ENCODE measurements around the gene HSPB1. TPM values are rescaled to one million over a fixed set of nuclear protein-coding genes. Genes with fewer than 3 reads are reported as not detected.
"Not testable (repeated sequence)": the region's sequence is repeated elsewhere in the genome, so short reads cannot be mapped to it uniquely, and the experiment has no call there.

HSPB1 gene
- total RNA-seq, 1 experiment from 2014 or later = 97.6 TPM

DNA sequence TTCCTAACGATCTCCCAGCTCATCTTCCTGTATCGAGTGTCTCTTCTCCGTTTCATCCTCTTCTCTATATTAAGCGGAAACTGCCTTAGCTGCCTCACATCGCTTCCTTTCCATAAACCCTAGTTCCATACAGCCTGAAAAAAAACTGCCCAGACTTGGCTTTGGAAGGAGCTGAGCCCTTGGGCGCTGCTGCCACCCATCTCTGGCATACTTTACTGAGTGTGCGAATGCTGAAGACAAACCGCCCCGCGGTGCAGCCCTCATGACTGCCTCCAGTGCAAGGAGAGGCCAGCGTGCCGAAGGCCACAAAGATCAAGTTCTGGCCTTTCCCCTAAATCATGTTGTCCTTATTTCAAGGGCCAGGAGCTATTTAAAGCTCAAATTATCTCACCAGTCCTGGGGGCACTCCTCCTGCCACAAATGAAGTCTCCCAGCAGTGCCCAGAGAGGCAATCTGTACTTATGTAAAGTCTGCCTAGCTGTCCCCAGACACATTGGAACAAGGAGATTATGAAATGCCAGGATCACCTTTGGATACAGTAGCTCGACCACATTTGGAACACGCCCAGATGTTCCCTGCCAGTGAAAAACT is 31.1 kb downstream of the HSPB1 start:
- peak; percentile 56 for DNase-seq (ENCODE audit: low spot score)

DNA sequence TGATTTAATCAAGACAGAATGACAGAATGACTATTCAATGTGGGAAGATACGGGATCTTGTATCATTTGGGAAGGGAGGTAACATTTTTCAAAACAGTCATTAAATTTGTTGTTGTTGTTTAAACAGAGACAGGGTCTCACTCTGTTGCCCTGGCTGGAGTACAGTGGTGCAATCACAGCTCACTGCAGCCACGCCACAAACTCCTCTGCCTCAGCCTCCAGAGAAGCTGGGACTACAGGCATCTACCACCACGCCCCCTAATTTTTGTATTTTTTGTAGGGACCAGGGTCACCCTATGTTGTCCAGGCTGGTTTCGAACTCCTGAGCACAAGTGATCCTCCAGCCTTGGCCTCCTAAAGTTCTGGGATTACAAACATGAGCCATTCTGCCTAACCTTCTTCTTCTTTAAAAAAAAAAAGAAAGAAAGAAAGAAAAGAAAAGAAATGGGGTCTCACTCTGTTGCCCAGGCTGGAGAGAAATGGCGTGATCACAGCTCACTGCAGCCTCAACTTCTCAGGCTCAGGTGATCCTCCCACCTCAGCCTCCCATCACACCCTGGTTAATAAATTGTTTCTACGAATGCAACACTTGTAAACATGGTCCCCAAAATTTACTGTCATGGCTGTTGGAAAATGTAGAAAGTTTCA is 32.0 kb downstream of the HSPB1 start:
- DNase-seq (ENCODE audit: low spot score) = no peak

DNA sequence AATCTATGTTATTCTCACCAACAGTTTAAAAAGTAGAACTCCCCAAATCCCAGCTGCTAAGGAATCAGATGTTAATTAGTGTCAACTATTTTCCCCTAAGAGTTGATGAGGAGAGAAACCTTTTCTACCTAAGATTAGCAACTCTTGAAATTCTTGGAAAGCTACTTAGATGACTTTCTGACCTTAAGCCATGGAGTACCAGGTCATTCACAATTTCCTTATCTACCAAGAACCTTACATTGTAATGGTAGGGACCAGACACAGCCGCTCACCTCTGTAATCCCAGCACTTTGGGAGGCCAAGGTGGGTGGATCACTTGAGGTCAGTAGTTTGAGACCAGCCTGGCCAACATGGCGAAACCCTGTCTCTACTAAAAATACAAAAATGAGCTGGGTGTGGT is 32.9 kb downstream of the HSPB1 start:
- DNase-seq (ENCODE audit: low spot score) = not testable (repeated sequence)

DNA sequence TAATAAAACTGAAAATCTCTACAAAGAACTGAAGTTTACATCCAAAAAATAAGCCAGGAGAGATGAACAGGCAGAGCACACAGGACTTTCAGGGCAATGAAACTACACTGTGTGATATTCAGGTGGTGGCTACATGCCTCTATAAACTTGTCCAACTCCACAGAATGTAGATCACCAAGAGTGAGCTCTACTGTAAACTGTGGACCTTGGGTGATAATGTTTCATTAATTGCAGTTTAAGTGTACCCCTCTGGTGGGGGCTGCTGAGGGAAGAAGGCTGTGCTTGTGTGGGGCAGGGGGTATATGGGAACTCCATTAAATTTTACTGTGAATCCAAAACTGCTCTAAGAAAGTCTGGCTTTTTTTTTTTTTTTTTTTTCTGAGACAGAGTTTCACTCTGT is 33.6 kb downstream of the HSPB1 start:
- DNase-seq (ENCODE audit: low spot score) = no peak

DNA sequence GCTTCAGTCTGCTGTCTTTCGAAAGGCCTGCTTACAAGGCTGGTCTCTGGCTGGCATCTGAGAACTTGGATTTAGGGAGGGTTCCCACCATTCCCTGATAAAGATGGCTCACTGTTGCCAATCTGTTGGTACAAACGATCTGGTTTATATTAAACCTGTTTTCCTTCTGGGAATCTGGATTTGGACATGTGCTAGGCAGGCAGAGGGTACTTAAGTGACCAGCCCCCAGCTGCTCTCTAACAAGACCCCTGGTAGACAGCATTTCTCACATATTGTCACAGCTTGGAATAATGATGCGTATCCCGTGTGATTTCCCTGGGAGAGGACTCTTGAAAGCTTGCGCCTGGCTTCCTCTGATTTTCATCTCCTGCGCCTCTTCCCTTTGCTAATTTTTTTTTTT is 34.7 kb downstream of the HSPB1 start:
- no peak for DNase-seq (ENCODE audit: low spot score)

DNA sequence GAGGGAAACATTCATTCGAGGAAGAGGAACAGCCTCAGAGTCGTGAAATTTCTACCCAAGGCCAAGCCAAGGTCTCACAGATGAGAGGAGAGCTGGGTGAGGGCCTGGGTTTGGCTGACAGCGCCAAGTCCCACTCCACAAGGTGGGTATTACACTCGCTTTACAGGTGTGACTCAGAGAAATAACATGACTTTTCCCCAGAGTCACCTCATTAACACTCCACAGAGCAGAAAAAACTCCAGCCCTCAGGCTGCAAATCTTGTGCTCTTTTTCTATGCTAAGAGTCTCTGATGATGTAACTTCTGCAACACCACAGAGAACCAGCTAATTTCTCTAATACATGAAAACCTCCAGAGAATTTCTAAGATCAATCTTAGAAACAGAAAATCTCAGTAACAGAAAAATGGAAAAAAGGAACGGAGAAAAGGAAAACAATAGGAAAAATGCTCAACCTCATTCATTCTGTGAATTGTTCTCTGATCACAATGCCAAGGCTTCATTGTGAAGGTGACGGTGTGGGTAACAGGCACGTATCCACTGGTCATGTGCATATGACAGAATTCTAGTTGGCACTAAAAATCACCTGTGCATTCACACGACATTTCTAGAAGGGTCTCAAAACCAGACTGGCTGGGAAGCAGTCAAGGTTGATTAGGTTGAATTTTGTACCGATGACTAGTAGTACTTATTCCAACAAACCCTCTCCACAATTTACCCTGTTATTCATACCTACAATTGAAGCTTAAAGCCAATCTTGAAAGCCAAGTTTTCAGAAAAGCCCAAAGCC is 36.0 kb downstream of the HSPB1 start:
- DNase-seq (ENCODE audit: low spot score) = no peak

DNA sequence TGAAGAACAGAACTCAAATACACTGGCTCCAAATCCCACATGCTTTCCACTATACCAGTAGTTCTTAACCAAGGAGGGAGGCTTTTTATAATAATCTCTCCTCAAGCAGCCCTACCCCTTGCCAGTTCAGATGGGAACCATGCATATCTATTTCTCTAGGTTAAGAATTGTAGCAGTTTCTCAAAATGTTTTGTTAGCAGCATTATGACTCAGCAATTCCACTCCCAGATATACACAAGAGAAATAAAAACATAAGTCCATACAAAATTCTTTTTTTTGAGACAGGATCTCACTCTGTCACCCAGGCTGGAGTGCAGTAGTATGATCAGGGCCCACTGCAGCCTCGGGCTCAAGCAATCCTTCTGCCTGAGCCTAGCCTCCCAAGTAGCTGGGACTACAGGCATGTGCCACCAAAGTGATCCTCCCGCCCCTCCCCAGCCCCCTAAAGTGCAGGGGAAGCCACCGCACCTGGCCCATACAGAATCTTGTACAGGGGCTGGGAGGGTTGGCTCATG is 38.2 kb downstream of the HSPB1 start:
- DNase-seq (ENCODE audit: low spot score) = peak; percentile 52

DNA sequence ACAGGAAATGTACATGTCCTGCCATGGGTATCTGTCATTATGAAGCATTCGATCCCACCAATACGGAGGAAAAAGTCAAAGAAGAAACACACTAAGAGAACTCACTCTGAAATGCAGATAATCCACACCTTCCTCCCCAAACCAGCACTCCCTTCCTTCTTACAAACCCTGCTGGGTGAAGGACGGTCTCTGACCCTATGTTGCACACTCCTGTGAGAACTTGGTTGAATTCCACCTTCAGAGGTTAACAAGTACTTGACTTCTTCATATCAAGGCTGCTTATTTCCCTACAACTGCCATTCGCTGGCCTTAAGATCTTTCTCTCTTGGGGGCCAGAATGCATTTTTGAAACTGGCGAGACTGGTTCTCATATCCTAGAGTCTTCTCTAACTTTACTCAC is 39.7 kb downstream of the HSPB1 start:
- DNase-seq (ENCODE audit: low spot score) = no peak

DNA sequence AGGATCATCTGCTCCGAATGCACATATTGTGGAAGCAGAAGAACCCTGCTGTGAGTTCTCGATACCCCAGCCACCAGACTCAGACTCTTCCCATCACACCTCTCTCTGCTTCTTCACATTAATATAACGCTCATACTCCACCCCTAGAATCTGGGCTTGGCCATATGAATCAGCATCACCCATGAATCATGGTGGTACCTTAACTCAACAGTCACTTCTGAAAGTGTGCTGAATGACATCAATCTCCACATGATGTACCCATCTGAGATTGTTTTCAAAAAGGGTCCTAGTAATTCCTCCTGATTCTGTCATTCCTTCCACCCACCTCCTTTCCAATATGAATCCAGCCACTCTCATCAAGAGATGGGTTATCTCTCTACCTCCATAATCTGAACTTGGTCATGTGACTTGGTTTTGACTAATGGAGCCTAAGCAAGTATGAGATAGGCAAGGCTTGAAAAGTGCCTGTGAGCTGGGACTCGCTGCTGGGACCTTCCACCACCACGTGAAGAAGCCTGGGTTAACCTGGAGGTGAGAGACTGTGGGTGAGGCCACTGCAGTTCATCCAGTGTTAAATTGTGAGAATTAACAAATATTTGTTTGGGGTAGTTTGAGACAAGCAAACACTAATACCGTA is 40.9 kb downstream of the HSPB1 start:
- no peak for DNase-seq (ENCODE audit: low spot score)

DNA sequence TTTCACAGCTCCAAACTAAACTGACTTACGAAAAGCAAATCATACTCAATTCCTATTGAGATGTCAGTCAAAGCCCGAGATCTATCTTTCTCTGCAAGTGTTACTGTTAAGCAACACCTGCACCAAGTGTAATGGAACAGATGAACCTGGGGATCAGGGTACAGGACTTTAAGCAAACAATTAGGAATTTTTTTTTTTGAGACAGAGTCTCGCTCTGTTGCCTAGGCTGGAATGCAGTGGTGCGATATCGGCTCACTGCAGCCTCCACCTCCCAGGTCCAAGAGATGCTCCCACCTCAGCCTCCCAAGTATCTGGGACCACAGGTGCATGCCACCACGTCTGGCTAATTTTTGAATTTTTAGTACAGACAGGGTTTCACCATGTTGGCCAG is 41.5 kb downstream of the HSPB1 start:
- no peak for DNase-seq (ENCODE audit: low spot score)

DNA sequence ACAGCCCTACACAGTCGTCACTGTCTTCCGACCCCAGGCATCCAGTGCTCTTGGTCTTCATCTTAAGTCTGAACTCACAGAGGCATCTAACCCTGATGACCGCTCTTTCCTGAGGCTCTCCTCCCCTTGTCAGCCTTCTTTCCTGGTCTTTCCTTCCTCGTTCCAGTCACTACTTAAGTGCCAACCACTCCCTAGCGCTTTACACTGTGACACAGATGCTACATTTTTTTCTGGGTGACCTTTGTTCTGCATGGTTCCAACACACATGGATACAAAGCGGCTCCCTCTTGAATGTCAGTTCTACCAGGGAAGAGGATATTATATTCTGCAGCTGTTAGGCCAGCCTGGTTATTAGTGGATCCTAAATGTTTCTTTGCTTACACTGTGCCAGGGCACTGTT is 43.6 kb downstream of the HSPB1 start:
- DNase-seq (ENCODE audit: low spot score) = no peak

DNA sequence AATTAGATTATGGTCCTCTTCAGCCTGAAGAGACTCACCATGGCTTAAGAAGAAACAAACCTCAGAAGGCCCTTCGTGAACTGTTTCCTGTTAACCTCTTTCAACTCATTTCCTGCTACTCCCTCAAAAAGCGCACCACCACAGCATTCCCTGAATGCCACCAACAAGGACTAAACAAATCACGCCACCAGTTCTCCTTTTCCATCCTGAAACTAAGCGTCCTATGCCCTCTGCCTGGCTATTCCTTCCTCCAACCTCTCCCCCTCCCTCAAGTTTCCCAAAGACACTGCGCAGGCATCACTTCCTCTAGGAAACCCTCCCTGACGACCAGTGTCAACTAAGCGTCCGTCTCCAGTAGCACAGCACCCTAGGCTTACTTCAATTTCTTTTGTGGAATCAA is 44.3 kb downstream of the HSPB1 start:
- DNase-seq (ENCODE audit: low spot score) = no peak

DNA sequence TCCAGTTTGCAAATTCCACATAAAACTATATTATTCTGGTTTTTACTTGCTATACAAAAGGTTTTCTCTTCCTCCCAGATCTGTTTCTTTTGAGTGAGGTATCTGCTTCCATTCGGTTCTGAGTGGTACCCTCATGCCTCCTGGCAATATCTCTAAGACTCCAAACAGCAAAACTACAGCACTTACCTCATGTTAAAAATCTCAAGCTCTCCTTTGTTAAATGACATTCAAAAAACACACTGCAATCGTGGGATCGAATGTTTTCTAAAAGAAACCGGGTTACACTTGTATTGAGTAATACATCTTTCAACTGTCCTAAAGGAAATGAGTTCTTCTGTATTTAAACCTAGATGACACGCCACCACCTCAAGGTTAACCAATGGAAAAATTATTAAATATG is 45.2 kb downstream of the HSPB1 start:
- no peak for DNase-seq (ENCODE audit: low spot score)

DNA sequence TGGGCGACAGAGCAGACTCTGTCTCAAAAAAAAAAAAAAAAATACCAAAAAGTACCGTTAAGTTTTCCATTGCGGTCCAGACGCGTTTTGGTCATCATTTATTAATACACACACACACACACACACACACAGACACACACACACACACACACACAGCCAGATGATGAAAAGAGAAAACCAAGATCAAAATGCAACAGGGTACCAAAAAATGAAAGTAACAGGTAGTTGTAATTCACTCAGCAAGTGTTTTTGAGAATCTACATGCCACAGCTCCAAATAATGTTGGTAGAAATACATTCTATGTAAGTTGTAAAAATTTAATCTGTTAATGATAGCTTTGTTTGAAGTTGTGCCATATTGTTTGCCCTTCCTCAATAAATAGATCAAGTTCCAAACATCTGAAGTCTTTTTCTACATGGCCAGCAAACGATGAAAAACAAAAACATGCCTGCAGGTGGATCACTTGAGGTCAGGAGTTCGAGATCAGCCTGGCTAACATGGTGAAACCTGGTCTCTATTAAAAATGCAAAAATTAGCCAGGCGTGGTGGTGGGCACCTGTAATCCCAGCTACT is 46.9 kb downstream of the HSPB1 start:
- DNase-seq (ENCODE audit: low spot score) = no peak

DNA sequence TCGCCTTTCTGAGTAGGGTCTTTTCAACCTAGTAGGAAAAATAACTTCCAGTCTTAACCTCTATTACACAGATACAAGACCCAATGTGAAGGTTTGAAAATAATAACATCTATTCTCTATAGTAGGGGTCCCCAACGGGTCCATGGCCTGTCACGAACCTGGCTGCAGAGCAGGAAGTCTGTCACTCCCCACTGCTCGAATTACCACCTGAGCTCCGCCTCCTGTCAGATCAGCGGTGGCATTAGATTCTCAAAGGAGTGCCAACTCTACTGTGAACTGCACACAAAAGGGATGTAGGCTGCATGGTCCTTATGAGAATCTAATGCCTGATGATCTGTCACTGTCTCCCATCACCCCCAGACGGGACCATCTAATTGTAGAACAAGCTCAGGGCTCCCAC is 48.9 kb downstream of the HSPB1 start:
- no peak for DNase-seq (ENCODE audit: low spot score)

DNA sequence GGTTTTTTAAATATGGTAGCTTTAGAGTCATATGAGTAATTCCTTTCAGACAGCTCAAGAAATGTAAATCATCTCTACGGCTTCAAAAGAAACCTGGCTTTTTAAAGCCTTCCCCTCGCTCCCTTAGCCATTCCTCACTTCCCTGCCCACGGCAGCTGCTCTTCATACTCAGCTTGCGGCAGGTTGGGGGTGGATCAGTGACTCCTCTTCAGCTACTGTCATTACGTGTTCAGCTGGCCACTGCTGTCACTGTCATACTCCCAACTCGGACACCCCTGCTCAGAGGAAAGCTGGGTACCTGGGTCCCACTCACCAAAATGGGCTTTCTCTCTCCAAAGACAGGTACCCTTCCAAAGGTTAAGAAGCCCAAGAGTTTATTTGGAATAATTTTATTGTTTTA is 49.7 kb downstream of the HSPB1 start:
- no peak for DNase-seq (ENCODE audit: low spot score)

DNA sequence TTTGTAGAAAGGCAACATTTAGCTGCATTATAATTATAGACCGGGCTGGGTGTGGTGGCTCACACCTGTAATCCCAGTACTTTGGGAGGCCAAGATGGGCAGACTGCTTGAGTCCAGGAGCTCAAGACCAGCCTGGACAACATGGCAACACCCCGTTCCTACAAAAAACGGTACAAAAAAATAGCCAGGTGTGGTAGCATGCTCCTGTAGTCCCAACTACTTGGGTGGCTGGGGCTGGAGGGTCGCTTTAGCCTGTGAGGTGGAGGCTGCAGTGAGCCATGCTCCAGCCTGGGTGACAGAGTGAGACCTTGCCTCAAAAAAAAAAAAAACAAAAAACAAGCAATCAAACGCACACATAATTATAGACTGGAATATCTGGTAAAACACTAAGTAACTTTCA is 51.3 kb downstream of the HSPB1 start:
- no peak for DNase-seq (ENCODE audit: low spot score)

Other genes with a start within 250 kb of the HSPB1 start
- gene SRRM3, start 100.8 kb upstream of the HSPB1 start, total RNA-seq (2014; rRNA removed; shearing (Covaris generic)) = 3.8 and 4.8 TPM in 2 replicates
- 100 and 148 TPM in 2 replicates for gene YWHAG, start 56.3 kb downstream of the HSPB1 start, total RNA-seq (2014; rRNA removed; shearing (Covaris generic))
- 1.6 and 2.0 TPM in 2 replicates for gene SSC4D, start 107.0 kb downstream of the HSPB1 start, total RNA-seq (2014; rRNA removed; shearing (Covaris generic))
- gene ZP3, start 122.3 kb downstream of the HSPB1 start, total RNA-seq (2014; rRNA removed; shearing (Covaris generic)) = 0.97 and 1.7 TPM in 2 replicates
- 5.6 and 8.2 TPM in 2 replicates for gene DTX2, start 159.0 kb downstream of the HSPB1 start, total RNA-seq (2014; rRNA removed; shearing (Covaris generic))
- gene UPK3B, start 207.9 kb downstream of the HSPB1 start, total RNA-seq (2014; rRNA removed; shearing (Covaris generic)) = not detected in 2 replicates
- not detected in 2 replicates for gene SPDYE16, start 240.6 kb downstream of the HSPB1 start, total RNA-seq (2014; rRNA removed; shearing (Covaris generic))

Measured in H4 (cell line).